Body of pancreas (tissue), 4 donors: ENCODE data around the gene P2RX6. TPM values are rescaled to one million over a fixed set of nuclear protein-coding genes. Genes with fewer than 3 reads are reported as not detected.

Source experiments
- ATAC-seq: fragments of 150-250 bp; one replicate; pipeline ENCODE4 v1.9.1; 2016
- DNase-seq, 4 donors: peaks; one replicate each; pipeline ENCODE4 v3.0.0-alpha.2; 2019
- H3K27ac ChIP-seq, 4 donors: fragments of 200-600 bp; sonication (generic); 1 replicate in 3 of 4; 2 replicates in 1 of 4; pipeline versions ENCODE4 v1.5.1 to v1.6.1; 2016 to 2019; ENCODE audit warnings: mild to moderate bottlenecking in 1 of 4, mixed read lengths in 1 of 4, moderate library complexity in 1 of 4
- H3K27me3 ChIP-seq, 2 donors: fragments of 200-600 bp; sonication (generic); one replicate each; pipeline ENCODE4 v1.6.0; 2016; ENCODE audit warnings: mild to moderate bottlenecking in 1 of 2
- H3K36me3 ChIP-seq, 2 donors: fragments of 200-600 bp; sonication (generic); replicated peaks in 1 of 2; 2 replicates each; pipeline ENCODE4 v1.5.1; 2016; ENCODE audit warnings: low read depth in 2 of 2; ENCODE audit not compliant: insufficient read depth in 1 of 2
- H3K4me1 ChIP-seq: fragments of 200-600 bp; sonication (generic); one replicate; pipeline ENCODE4 v1.6.0; 2016
- H3K4me3 ChIP-seq, 2 donors: fragments of 200-600 bp; sonication (generic); 1 replicate in 1 of 2; 2 replicates in 1 of 2; pipeline ENCODE4 v1.5.1; 2016 to 2019
- H3K9me3 ChIP-seq, 3 donors: fragments of 200-600 bp; sonication (generic); 1 replicate in 2 of 3; 2 replicates in 1 of 3; pipeline ENCODE4 v1.5.1; 2016
- POLR2A ChIP-seq, 3 donors: fragments of 450-650 bp; IDR thresholded peaks; one replicate each; pipeline ENCODE4 v1.6.1; 2016; ENCODE audit warnings: antibody characterized with exemption in 3 of 3, mild to moderate bottlenecking in 2 of 3
- WGBS, 2 donors: methylation state at CpG; one replicate each; pipeline ENCODE4 v1.1.5; 2017; 5-methylcytosine and 5-hydroxymethylcytosine counted together
- intact Hi-C: fragments of 100-400 bp; cut with DNase I; formaldehyde crosslinking; loops from one replicate; pipeline ENCODE4 v1.15.1; 2023
- total RNA-seq, 2 donors: library from RNA; depleted of rRNA; stranded (reverse); fragments of >200 nt; gene quantifications; one replicate each; pipeline ENCODE4 v1.1.0, GENCODE V29; 2016
- TF ChIP-seq, protein P1 (sequence below), 7 experiments: fragments of 450-650 bp in 4 of 7; fragments of 200-600 bp in 3 of 7; sonication (generic) in 3 of 7; IDR thresholded peaks; one replicate each; pipeline ENCODE4 v1.5.1; 2016 to 2019; ENCODE audit warnings: antibody characterized with exemption in 7 of 7

P2RX6 gene
- total RNA-seq, 2 donors from 2014 or later, result not detected

- 50 to 76% methylated on average over 3 to 13 of the region's 14 CpGs for WGBS, 2 donors
- Histone ChIP-seq H3K4me3 (no peak overlapping the region), H3K4me1 (peaks cover 4% of the 10 kb centered on the region), H3K9me3 (no peaks in the 10 kb centered on the region), H3K27ac (no peak overlapping the region), H3K27me3 (no peaks in the 10 kb centered on the region), H3K36me3 (no peaks in the 10 kb centered on the region)
- DNase-seq, result no peak
- ATAC-seq, result no peak
- TF ChIP-seq, protein P1, sequence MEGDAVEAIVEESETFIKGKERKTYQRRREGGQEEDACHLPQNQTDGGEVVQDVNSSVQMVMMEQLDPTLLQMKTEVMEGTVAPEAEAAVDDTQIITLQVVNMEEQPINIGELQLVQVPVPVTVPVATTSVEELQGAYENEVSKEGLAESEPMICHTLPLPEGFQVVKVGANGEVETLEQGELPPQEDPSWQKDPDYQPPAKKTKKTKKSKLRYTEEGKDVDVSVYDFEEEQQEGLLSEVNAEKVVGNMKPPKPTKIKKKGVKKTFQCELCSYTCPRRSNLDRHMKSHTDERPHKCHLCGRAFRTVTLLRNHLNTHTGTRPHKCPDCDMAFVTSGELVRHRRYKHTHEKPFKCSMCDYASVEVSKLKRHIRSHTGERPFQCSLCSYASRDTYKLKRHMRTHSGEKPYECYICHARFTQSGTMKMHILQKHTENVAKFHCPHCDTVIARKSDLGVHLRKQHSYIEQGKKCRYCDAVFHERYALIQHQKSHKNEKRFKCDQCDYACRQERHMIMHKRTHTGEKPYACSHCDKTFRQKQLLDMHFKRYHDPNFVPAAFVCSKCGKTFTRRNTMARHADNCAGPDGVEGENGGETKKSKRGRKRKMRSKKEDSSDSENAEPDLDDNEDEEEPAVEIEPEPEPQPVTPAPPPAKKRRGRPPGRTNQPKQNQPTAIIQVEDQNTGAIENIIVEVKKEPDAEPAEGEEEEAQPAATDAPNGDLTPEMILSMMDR (IDR thresholded peaks at IDR 0.05), result no peak
- TF ChIP-seq POLR2A (IDR thresholded peaks at IDR 0.05), result no peak
- intact Hi-C loops, result no loop called here
Measured at GRCh38 chr22:21026783-21027692, 12.1 kb downstream of the P2RX6 start.

DNA sequence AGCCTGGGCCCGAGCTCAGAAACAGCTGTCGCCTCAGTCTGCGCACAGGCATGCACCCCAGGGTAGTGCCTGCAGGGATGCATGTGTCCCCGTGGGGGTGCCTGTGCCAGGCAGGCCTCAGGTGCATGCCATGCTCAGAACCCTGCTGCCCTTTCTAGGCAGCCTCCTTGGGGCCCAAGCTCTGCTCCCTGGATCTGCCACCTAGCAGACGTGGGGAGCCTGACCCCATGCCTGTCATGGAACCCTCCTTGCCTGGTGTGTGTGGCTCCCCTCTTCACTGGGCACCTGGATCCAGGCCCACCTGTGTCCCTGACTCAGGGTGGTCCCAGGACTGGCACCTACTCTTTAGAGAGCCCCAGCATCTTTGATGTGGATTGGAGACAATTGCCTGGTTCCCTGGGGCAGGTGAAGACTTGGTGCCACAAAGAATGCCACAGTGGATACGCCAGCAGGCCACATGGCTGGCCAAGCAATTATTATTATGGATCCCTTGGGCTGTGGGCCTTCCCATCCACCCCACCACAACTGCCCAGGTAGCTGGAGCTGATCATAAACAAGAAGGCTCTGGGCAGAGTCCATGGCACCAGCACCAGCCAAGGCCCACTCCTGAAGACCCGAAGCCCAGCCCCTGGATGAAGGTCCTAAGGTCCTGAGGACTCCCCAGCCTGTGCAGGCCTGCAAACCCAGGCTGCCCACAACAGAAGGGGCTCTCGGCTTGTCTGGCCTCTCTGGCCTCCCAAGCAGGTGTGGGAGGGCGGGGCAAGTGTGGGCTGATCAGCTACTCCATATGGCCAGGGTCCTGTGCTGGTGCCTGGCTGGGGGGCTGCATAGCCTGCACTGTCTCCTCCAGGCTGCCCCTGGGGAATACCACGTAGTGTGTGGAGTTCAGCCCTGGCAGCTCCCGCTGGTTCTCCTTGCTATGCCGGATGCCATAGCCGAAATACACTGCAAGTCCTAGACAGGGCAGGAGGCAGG lies 13.6 kb downstream of the P2RX6 start:
- intact Hi-C loops, result no loop called here
- 80 to 88% methylated on average over 6 to 11 of the region's 13 CpGs for WGBS, 2 donors
- no peak for TF ChIP-seq POLR2A (IDR thresholded peaks at IDR 0.05)
- TF ChIP-seq, protein P1 (IDR thresholded peaks at IDR 0.05), result no peak
- no peak for ATAC-seq
- no peaks in the 10 kb centered on the region for H3K36me3 ChIP-seq
- H3K27ac ChIP-seq, result no peak overlapping the region
- H3K9me3 ChIP-seq, result no peaks in the 10 kb centered on the region
- peaks cover 10% of the 10 kb centered on the region for H3K4me1 ChIP-seq
- no peak for DNase-seq
- no peaks in the 10 kb centered on the region for H3K27me3 ChIP-seq
- H3K4me3 ChIP-seq, result no peak overlapping the region

DNA sequence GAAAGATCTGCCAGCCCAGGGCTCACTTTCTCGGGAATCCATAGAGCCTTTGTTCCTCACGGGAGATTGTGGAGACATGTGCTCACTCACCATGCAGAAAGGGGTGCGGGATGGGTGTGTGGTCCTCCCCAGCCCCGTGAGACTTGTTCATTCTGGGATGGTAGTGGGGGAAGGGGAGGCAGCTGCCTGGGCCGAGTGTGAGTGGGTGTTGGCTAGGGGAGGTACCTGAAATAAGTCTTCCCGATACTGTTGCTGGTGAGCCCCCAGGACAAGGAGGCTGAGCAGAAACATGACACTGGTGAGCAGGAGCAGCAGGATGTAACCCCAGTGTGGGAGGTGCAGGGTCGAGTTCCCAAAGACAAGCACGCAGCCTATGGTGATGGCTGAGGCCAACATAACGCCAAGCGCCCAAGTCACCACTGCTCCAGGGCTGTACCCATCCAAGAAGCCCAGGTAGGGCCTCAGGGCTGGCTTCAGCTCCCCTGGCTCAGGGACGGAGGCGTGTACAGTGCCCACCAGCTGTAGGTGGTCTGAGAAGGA lies 14.6 kb downstream of the P2RX6 start:
- H3K9me3 ChIP-seq, result no peaks in the 10 kb centered on the region
- TF ChIP-seq POLR2A (IDR thresholded peaks at IDR 0.05), result no peak
- TF ChIP-seq, protein P1 (IDR thresholded peaks at IDR 0.05), result no peak
- no peak for DNase-seq
- no peak overlapping the region for H3K27ac ChIP-seq
- H3K36me3 ChIP-seq, result no peaks in the 10 kb centered on the region
- intact Hi-C loops, result loop anchor here (10.0 kb wide), 1 partner anchor 65 kb away; no protein-coding TSS in a partner anchor
- no peak for ATAC-seq
- H3K4me3 ChIP-seq, result no peak overlapping the region
- peaks cover 10% of the 10 kb centered on the region for H3K4me1 ChIP-seq
- 63 to 69% methylated on average over 8 to 10 of the region's 12 CpGs for WGBS, 2 donors
- H3K27me3 ChIP-seq, result no peaks in the 10 kb centered on the region

DNA sequence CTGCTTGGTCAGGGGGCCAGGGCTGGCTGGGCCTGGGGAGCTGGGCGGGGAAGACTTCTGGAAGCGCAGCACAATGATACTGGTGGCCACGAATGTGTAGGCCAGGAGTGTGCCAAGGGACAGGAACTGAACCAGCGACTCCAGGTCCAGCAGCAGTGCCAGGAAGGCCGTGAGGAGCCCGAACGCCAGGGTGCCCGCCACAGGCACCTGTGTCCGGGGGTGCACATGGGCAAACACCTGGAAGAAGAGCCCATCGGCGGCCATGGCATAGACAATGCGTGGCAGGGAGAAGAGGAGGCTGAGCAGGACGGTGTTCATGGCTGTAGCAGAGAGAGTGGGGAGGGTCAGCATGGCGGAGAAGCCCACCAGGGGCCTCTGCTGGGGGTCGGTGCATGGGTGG lies 15.1 kb downstream of the P2RX6 start:
- H3K9me3 ChIP-seq, result no peaks in the 10 kb centered on the region
- no peaks in the 10 kb centered on the region for H3K27me3 ChIP-seq
- no peaks in the 10 kb centered on the region for H3K36me3 ChIP-seq
- DNase-seq, result no peak
- intact Hi-C loops, result loop anchor here (10.0 kb wide), 1 partner anchor 65 kb away; no protein-coding TSS in a partner anchor
- no peak for ATAC-seq
- H3K4me1 ChIP-seq, result peaks cover 10% of the 10 kb centered on the region
- TF ChIP-seq POLR2A (IDR thresholded peaks at IDR 0.05), result no peak
- TF ChIP-seq, protein P1 (IDR thresholded peaks at IDR 0.05), result no peak
- WGBS, 2 donors, result 80 to 88% methylated on average over 8 to 15 of the region's 15 CpGs
- no peak overlapping the region for H3K27ac ChIP-seq
- H3K4me3 ChIP-seq, result no peak overlapping the region
